Activated B cell treated with CpG ODN at 0.5 μM for 24 hours (primary cell): Measurements from ENCODE around the gene ZNF282. TPM values are rescaled to one million over a fixed set of nuclear protein-coding genes. Genes with fewer than 3 reads are reported as not detected.

Experiments used
- ATAC-seq: fragments of 200-7000 bp; cut with Tn5 transposase; one replicate; pipeline ENCODE4 v1.10.0; 2021; ENCODE audit warnings: low read depth, mild to moderate bottlenecking, moderate library complexity
- CTCF ChIA-PET: fragments of 350-600 bp; sonication (Branson Sonifier 250); formaldehyde crosslinking; loops from one replicate; lab custom pipeline; 2021; ENCODE audit warnings: antibody characterized with exemption; lab: Charles Lee
- POLR2A ChIA-PET: fragments of 350-600 bp; sonication (Branson Sonifier 250); formaldehyde crosslinking; loops from one replicate; lab custom pipeline; 2021; ENCODE audit warnings: antibody characterized with exemption; lab: Charles Lee
- DNase-seq: peaks from one replicate; pipeline ENCODE4 v3.0.0; 2022
- H3K27ac Mint-ChIP-seq: one replicate; pipeline ENCODE4 v1.8.0; 2020; ENCODE audit warnings: mixed read lengths
- H3K27me3 Mint-ChIP-seq: one replicate; pipeline ENCODE4 v1.8.0; 2021; ENCODE audit warnings: mixed read lengths
- H3K36me3 Mint-ChIP-seq: one replicate; pipeline ENCODE4 v1.8.0; 2021; ENCODE audit warnings: low read depth, mixed read lengths
- H3K4me1 Mint-ChIP-seq: one replicate; pipeline ENCODE4 v1.8.0; 2021; ENCODE audit warnings: mixed read lengths
- H3K4me3 Mint-ChIP-seq: one replicate; pipeline ENCODE4 v1.8.0; 2020; ENCODE audit warnings: mild to moderate bottlenecking, mixed read lengths
- H3K9me3 Mint-ChIP-seq: one replicate; pipeline ENCODE4 v1.8.0; 2020; ENCODE audit warnings: mixed read lengths
- intact Hi-C: fragments of 100-400 bp; cut with micrococcal nuclease; formaldehyde crosslinking; loops from one replicate; pipeline ENCODE4 v1.15.1; 2024
- total RNA-seq: library from RNA; stranded (reverse); gene quantifications from 2 replicates; pipeline ENCODE4 v1.2.3, GENCODE V29; 2022
- TF ChIP-seq, protein P1 (sequence below): fragments of 200-600 bp; IDR thresholded peaks from one replicate; pipeline ENCODE4 v1.8.0; 2022; ENCODE audit warnings: antibody characterized with exemption, mild to moderate bottlenecking

Gene ZNF282
- total RNA-seq, 1 donor from 2014 or later = 21.7 TPM

DNA sequence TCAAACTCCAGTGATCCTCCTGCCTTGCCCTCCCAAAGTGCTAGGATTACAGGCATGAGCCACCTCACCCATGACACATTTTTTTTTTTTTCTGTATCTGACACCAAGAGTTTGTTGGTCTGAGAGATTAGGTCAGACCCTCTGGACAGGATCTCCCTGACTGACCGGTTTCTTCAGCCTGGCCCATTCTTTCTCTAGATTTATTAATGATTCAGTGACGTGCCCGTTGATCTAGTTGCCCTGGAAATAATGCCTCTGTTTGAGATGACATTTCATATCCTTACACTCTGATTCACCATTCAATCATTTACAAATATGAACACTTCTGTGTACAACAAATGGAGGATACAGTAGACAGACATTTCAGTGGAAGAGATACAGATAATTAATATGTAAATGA is 42.7 kb downstream of the ZNF282 start:
- ChIA-PET CTCF (no interaction called here), POLR2A (no interaction called here)
- intact Hi-C loops = loop anchor here (1.0 to 2.0 kb wide), 3 partner anchors 43 to 387 kb away; partner anchors contain the start of gene ZNF282

DNA sequence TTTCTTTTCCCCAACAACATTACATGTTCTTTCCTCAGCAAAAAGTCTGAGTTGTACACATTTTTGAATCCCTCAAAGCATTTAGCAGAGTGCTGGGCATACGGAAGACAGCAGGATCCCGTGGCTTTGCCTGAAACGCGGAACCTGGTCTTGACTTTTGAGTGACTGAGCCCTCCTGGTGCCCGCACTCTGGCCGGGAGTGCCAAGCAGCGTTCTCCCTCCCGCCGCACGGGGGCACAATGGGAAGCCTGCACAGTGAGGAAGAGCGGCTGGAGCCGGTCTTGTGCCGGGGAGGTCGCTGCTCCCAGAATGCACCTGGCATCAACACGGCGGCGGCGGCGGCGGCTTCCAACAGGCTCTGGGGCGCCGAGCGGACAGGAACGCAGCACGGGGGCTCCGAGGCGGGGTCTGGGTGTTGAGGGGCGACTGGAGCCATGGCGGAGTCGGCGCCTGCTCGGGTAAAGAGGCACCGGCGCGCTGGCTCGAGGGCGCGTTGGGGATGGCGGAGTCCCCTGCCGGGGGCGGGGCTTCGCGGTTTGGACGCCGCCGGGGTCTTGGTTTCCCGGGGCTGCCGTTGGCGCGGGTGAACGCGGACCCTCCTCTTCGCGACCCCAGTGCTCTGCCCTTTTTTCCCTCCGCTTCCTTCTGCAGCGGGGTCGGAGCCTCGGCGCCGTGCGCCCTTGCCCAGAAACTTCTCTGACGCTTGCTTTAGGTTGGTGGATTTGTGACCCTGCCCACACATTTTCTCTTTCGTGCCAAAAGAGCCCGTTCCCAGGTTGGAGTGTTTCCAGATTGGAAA is 44.2 kb downstream of the ZNF282 start, which contains the start of gene ZNF212:
TSS of gene ZNF212 (plus strand) at position 307 of the 799 bp plus-strand sequence. CDS start at position 435, 128 bp downstream.
- peak; percentile 99 for ATAC-seq
- Mint-ChIP-seq H3K4me1 (peaks cover 36% of the 10 kb centered on the region), H3K36me3 (peaks cover 8% of the 10 kb centered on the region), H3K4me3 (peak within 1 kb of the TSS; percentile 91), H3K27me3 (no peaks in the 10 kb centered on the region), H3K27ac (peak within 1 kb of the TSS; percentile 76), H3K9me3 (peaks cover 3% of the 10 kb centered on the region)
- CTCF ChIA-PET = interaction anchor here (0.9 to 1.1 kb wide), 4 partner anchors 20 to 183 kb away, joined by 3 to 5 read pairs (median 4); partner anchors contain the start of gene ZNF398
- peak; percentile 82 for DNase-seq
- intact Hi-C loops = loop anchor here (1.0 to 10.0 kb wide), 12 partner anchors 23 to 599 kb away; partner anchors contain the start of genes PDIA4, ZNF282, ZNF398 and ZNF425
- TF ChIP-seq, protein P1, sequence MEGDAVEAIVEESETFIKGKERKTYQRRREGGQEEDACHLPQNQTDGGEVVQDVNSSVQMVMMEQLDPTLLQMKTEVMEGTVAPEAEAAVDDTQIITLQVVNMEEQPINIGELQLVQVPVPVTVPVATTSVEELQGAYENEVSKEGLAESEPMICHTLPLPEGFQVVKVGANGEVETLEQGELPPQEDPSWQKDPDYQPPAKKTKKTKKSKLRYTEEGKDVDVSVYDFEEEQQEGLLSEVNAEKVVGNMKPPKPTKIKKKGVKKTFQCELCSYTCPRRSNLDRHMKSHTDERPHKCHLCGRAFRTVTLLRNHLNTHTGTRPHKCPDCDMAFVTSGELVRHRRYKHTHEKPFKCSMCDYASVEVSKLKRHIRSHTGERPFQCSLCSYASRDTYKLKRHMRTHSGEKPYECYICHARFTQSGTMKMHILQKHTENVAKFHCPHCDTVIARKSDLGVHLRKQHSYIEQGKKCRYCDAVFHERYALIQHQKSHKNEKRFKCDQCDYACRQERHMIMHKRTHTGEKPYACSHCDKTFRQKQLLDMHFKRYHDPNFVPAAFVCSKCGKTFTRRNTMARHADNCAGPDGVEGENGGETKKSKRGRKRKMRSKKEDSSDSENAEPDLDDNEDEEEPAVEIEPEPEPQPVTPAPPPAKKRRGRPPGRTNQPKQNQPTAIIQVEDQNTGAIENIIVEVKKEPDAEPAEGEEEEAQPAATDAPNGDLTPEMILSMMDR = no peak
- POLR2A ChIA-PET = interaction anchor here (2.5 to 2.6 kb wide), 2 partner anchors 22 to 92 kb away, joined by 5 to 13 read pairs; partner anchors contain the start of genes ZNF398 and ZNF783

More for the DNA sequence above, 42.7 kb downstream of the ZNF282 start:
- Mint-ChIP-seq H3K4me1 (peaks cover 34% of the 10 kb centered on the region), H3K4me3 (peak overlapping the region; percentile 91), H3K36me3 (peaks cover 8% of the 10 kb centered on the region), H3K27me3 (peaks cover 6% of the 10 kb centered on the region), H3K9me3 (peaks cover 3% of the 10 kb centered on the region), H3K27ac (no peak overlapping the region)
- TF ChIP-seq, protein P1 = no peak
- DNase-seq (no peak), ATAC-seq (no peak)

GRCh38 chr7:149240637-149241036 is 45.3 kb downstream of the ZNF282 start:
- ATAC-seq = no peak
- TF ChIP-seq, protein P1 = no peak
- Mint-ChIP-seq H3K27ac (no peak overlapping the region), H3K36me3 (peaks cover 8% of the 10 kb centered on the region), H3K4me1 (peaks cover 46% of the 10 kb centered on the region), H3K9me3 (peaks cover 3% of the 10 kb centered on the region), H3K4me3 (peak overlapping the region; percentile 91), H3K27me3 (no peaks in the 10 kb centered on the region)
- ChIA-PET CTCF (interaction anchor here (0.9 to 1.1 kb wide), 2 partner anchors 19 to 182 kb away, joined by 3 to 4 read pairs; no protein-coding TSS in a partner anchor), POLR2A (interaction anchor here (2.5 to 2.6 kb wide), 2 partner anchors 21 to 94 kb away, joined by 5 to 13 read pairs; partner anchors contain the start of genes ZNF398 and ZNF783)
- no peak for DNase-seq
- intact Hi-C loops = loop anchor here (10.0 kb wide), 1 partner anchor 216 kb away; the partner anchor contains the start of gene PDIA4

GRCh38 chr7:149241696-149242095 is 46.4 kb downstream of the ZNF282 start:
- TF ChIP-seq, protein P1 = no peak
- ATAC-seq (no peak), DNase-seq (no peak)
- CTCF ChIA-PET = no interaction called here
- Mint-ChIP-seq H3K4me1 (peaks cover 51% of the 10 kb centered on the region), H3K9me3 (peaks cover 3% of the 10 kb centered on the region), H3K4me3 (peak overlapping the region; percentile 11), H3K27ac (no peak overlapping the region), H3K27me3 (no peaks in the 10 kb centered on the region), H3K36me3 (peaks cover 11% of the 10 kb centered on the region)
- POLR2A ChIA-PET = interaction anchor here (0.7 kb wide), 1 partner anchor 34 kb away, joined by 5 read pairs; no protein-coding TSS in a partner anchor
- intact Hi-C loops = loop anchor here (10.0 kb wide), 1 partner anchor 217 kb away; the partner anchor contains the start of gene PDIA4
